Keratinocyte (primary cell): ENCODE data around the gene ZNF76. TPM values are rescaled to one million over a fixed set of nuclear protein-coding genes. Genes with fewer than 3 reads are reported as not detected.

Experiments
- DNase-seq: peaks from one replicate; pipeline ENCODE4 v3.0.0-alpha.2; 2011; ENCODE audit warnings: low read depth, missing footprints, low spot score
- FAIRE-seq: peaks from 2 replicates; lab custom pipeline; 2011; peaks lifted over from hg19 to GRCh38; lab: Jason Lieb, UNC
- H2AFZ ChIP-seq: 2 replicates; pipeline ENCODE4 v1.6.0; 2012; ENCODE audit warnings: low read length, control low read depth, inconsistent platforms; ENCODE audit not compliant: control insufficient read depth
- H3K27ac ChIP-seq: 2 replicates; pipeline ENCODE4 v1.5.1; 2011; ENCODE audit warnings: low read length; ENCODE audit not compliant: control insufficient read depth, insufficient read depth
- H3K27me3 ChIP-seq: 3 replicates; pipeline ENCODE4 v1.6.0; 2011; ENCODE audit warnings: low read length; ENCODE audit not compliant: control insufficient read depth, insufficient read depth; ENCODE audit errors: extremely low read depth
- H3K36me3 ChIP-seq, 2 experiments: 2 replicates in 1 of 2; 3 replicates in 1 of 2; pipeline ENCODE4 v1.5.1; 2011; ENCODE audit warnings: low read length in 2 of 2, mild to moderate bottlenecking in 1 of 2; ENCODE audit not compliant: control insufficient read depth in 2 of 2, insufficient read depth in 2 of 2; ENCODE audit errors: extremely low read depth in 1 of 2
- H3K4me1 ChIP-seq: 3 replicates; pipeline ENCODE4 v1.5.1; 2011; ENCODE audit warnings: low read length; ENCODE audit not compliant: control insufficient read depth, insufficient read depth; ENCODE audit errors: extremely low read depth
- H3K4me2 ChIP-seq: 3 replicates; pipeline ENCODE4 v1.6.0; 2011; ENCODE audit warnings: low read depth, low read length; ENCODE audit not compliant: control insufficient read depth, insufficient read depth; ENCODE audit errors: extremely low read depth
- H3K4me3 ChIP-seq, 3 experiments: fragments of 200-600 bp in 1 of 3; sonication (generic) in 1 of 3; 2 replicates in 2 of 3; 3 replicates in 1 of 3; pipeline ENCODE4 v1.5.1; 2011 to 2016; ENCODE audit warnings: low read length in 3 of 3, mild to moderate bottlenecking in 3 of 3, control low read depth in 2 of 3, inconsistent platforms in 1 of 3, low read depth in 1 of 3, mixed read lengths in 1 of 3, mixed run types in 1 of 3, moderate library complexity in 1 of 3; ENCODE audit not compliant: control insufficient read depth in 2 of 3, insufficient read depth in 2 of 3; ENCODE audit errors: extremely low read depth in 1 of 3
- H3K79me2 ChIP-seq: 2 replicates; pipeline ENCODE4 v1.6.0; 2012; ENCODE audit warnings: low read length; ENCODE audit not compliant: control insufficient read depth, insufficient read depth
- H3K9ac ChIP-seq: 3 replicates; pipeline ENCODE4 v1.6.0; 2011; ENCODE audit warnings: low read length; ENCODE audit not compliant: control insufficient read depth, insufficient read depth; ENCODE audit errors: extremely low read depth
- H3K9me1 ChIP-seq: 3 replicates; pipeline ENCODE4 v1.6.0; 2011; ENCODE audit warnings: low read length; ENCODE audit not compliant: control insufficient read depth, insufficient read depth; ENCODE audit errors: extremely low read depth
- H3K9me3 ChIP-seq: 2 replicates; pipeline ENCODE4 v1.5.1; 2012; ENCODE audit warnings: low read depth, low read length; ENCODE audit not compliant: control insufficient read depth
- H4K20me1 ChIP-seq: 3 replicates; pipeline ENCODE4 v1.6.0; 2011; ENCODE audit warnings: low read length; ENCODE audit not compliant: control insufficient read depth, insufficient read depth; ENCODE audit errors: extremely low read depth
- EZH2 ChIP-seq: IDR thresholded peaks from one replicate; pipeline ENCODE4 v1.6.1; 2012; ENCODE audit warnings: inconsistent platforms, mild to moderate bottlenecking, low read length, moderate library complexity
- dilution Hi-C: fragments of 300-500 bp; cut with MboI; formaldehyde crosslinking; loops from one replicate; pipeline ENCODE4 v1.7.0; 2020; ENCODE audit warnings: low sequenced_read_pairs; ENCODE audit not compliant: extremely low pct_ligation_motif_present
- polyA plus RNA-seq, 5 experiments: library from polyadenylated mRNA; depleted of rRNA in 3 of 5; stranded (reverse) in 3 of 5; stranded (forward) in 1 of 5; unstranded in 1 of 5; fragments of >200 nt; gene quantifications; 1 replicate in 1 of 5; 2 replicates in 3 of 5; 3 replicates in 1 of 5; pipeline versions ENCODE4 v1.2.1 to v1.2.3, GENCODE V29; 2011 to 2012; ENCODE audit warnings: missing spikeins in 2 of 5, low read depth in 1 of 5, low replicate concordance in 1 of 5
- TF ChIP-seq, protein P1 (sequence below), 3 experiments: IDR thresholded peaks in 1 of 3; conservative IDR thresholded peaks in 1 of 3; optimal IDR thresholded peaks in 1 of 3; 2 replicates in 2 of 3; 3 replicates in 1 of 3; pipeline versions ENCODE3 to v1.5.1; 2011; ENCODE audit warnings: low read length in 3 of 3, mild to moderate bottlenecking in 3 of 3, moderate library complexity in 2 of 3, control low read depth in 1 of 3, inconsistent platforms in 1 of 3; ENCODE audit not compliant: insufficient read depth in 2 of 3; ENCODE audit errors: extremely low read depth in 1 of 3

The ZNF76 gene
- polyA plus RNA-seq, 1 donor (not counting 4 experiments of a cell fraction or from before 2014, with no cell fraction given): 7.2 TPM

DNA sequence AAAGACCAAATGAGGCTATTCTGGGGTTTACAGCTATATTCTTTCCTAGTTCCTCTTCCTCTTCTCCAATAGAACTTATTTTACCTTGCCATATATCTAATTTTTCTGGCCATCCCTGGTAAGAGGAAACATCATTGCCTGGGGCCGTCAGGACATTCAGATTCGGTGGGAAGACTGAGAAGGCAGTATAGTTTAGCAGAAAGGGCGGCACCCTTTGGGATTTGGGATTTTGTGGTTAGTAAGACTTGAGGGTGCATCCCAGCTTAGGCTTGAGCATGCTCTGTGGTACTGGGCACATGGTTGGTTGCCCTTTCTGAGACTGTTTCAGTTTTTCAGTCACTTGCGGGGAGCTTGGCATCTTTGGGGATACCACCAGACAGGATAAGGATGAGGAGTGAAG lies 24.6 kb upstream of the ZNF76 start:
- FAIRE-seq (no peak), DNase-seq (no peak)
- no peak overlapping the region for H3K27ac ChIP-seq
- H3K4me3 ChIP-seq: no peak overlapping the region
- no peaks in the 10 kb centered on the region for H4K20me1 ChIP-seq
- dilution Hi-C loops: no loop called here
- TF ChIP-seq, protein P1, sequence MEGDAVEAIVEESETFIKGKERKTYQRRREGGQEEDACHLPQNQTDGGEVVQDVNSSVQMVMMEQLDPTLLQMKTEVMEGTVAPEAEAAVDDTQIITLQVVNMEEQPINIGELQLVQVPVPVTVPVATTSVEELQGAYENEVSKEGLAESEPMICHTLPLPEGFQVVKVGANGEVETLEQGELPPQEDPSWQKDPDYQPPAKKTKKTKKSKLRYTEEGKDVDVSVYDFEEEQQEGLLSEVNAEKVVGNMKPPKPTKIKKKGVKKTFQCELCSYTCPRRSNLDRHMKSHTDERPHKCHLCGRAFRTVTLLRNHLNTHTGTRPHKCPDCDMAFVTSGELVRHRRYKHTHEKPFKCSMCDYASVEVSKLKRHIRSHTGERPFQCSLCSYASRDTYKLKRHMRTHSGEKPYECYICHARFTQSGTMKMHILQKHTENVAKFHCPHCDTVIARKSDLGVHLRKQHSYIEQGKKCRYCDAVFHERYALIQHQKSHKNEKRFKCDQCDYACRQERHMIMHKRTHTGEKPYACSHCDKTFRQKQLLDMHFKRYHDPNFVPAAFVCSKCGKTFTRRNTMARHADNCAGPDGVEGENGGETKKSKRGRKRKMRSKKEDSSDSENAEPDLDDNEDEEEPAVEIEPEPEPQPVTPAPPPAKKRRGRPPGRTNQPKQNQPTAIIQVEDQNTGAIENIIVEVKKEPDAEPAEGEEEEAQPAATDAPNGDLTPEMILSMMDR (optimal IDR thresholded peaks at IDR 0.05 in 1 of 3, IDR thresholded peaks at IDR 0.05 in 1 of 3, conservative IDR thresholded peaks at IDR 0.05 in 1 of 3; ENCODE audit: extremely low read depth in 1 of 3, insufficient read depth in 2 of 3, low read length in 3 of 3): no peak
- no peak for TF ChIP-seq EZH2
- H3K79me2 ChIP-seq: no peaks in the 10 kb centered on the region
- H3K4me2 ChIP-seq: no peak overlapping the region
- no peak overlapping the region for H3K9ac ChIP-seq
- H3K27me3 ChIP-seq: no peaks in the 10 kb centered on the region
- H2AFZ ChIP-seq: no peak overlapping the region
- no peaks in the 10 kb centered on the region for H3K36me3 ChIP-seq
- H3K9me3 ChIP-seq: no peaks in the 10 kb centered on the region
- H3K4me1 ChIP-seq: no peaks in the 10 kb centered on the region
- H3K9me1 ChIP-seq: no peaks in the 10 kb centered on the region

DNA sequence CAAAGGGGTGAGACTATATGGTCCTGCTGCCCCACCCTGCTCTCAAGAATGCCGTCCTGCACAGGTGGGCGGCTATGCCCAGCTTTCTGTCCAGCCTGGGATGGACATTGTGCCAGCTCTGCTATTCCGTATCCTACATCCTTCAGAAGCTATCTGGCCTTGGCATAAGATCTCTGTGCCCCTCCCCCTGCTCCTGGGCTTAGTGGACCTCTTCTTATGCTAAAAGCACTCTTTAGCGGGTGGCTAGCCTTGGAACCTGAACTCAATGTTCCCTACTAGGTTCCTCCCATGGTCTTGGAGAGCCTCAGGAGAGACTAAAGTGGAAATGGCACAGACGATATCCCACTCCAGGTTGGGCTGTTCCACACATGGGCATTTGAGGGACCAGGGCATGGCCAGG lies 23.3 kb upstream of the ZNF76 start:
- FAIRE-seq (no peak), DNase-seq (no peak)
- Histone ChIP-seq H3K4me1 (no peaks in the 10 kb centered on the region), H3K9ac (no peak overlapping the region), H3K4me2 (no peak overlapping the region), H3K36me3 (no peaks in the 10 kb centered on the region), H3K27me3 (no peaks in the 10 kb centered on the region), H4K20me1 (no peaks in the 10 kb centered on the region), H3K27ac (no peak overlapping the region), H2AFZ (no peak overlapping the region), H3K4me3 (no peak overlapping the region), H3K9me1 (no peaks in the 10 kb centered on the region), H3K79me2 (no peaks in the 10 kb centered on the region), H3K9me3 (no peaks in the 10 kb centered on the region)
- dilution Hi-C loops: no loop called here
- no peak for TF ChIP-seq EZH2
- TF ChIP-seq, protein P1 (optimal IDR thresholded peaks at IDR 0.05 in 1 of 3, IDR thresholded peaks at IDR 0.05 in 1 of 3, conservative IDR thresholded peaks at IDR 0.05 in 1 of 3; ENCODE audit: extremely low read depth in 1 of 3, insufficient read depth in 2 of 3, low read length in 3 of 3): no peak
